Measurements from ENCODE around the gene POMP. TPM values are rescaled to one million over a fixed set of nuclear protein-coding genes. Genes with fewer than 3 reads are reported as not detected.

Gene POMP
- total RNA-seq, 4 donors from 2014 or later: 24.7 to 56.8 (median 44.0) TPM

DNA sequence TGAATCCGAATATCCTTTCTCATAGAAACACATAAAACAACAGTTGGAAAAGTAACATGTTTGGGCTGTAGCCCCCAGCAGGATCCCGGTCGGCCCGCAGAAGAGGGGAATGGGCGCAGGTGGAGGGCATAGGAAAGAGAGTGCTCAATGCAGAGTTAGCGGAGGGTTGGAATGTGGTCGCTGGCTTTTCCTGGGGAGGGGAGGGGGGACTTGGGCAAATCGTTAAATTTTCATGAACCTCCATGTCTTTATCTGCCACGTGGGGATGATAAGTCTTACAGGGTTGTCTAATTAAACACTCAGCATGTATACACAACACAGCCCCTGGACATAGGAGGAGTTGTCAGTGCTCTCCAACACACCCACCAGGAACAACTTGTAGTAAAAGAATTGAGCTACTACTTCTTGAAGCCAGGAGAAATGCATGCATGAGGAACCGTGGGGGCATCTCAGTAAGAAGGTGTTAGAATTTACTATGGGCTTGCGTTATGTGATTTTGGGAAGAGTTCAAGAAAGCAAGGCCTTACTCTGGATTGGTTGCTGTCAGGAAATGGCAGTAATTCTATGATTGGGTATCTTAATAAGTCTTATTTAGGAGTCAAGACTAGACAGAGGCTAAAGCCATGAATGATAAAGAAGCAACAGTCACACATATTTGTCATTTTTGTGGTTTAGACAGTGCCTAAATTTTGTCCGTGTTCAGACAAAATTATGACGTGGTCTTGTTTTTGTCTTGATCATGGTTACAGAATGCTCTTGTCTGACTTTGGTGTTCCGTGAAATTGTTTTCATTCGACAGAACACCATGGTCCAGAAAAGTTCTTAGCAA is 60.5 kb downstream of the POMP start:
- in situ Hi-C loops (cut with MboI; ENCODE audit: low pct_ligation_motif_present in 1 of 4, low pct_unique_long_range_greater_than_20kb in 1 of 4, low sequenced_read_pairs in 3 of 4) (no loop called here), intact Hi-C loops (cut with DNase I; ENCODE audit: low total_unique reads) (loop anchor here (2.0 kb wide), 1 partner anchor 63 kb away; no protein-coding TSS in a partner anchor)
- no peak for TF ChIP-seq POLR2AphosphoS5 (IDR thresholded peaks at IDR 0.05)
- TF ChIP-seq CTCF (IDR thresholded peaks at IDR 0.05): no peak
- Histone ChIP-seq H3K9me3 (no peaks in the 10 kb centered on the region), H3K36me3 (no peaks in the 10 kb centered on the region), H3K4me1 (peaks cover 0 to 31% (median 18%) of the 10 kb centered on the region in 4 donors), H3K4me3 (peak overlapping the region in 3 of 4 donors; percentile 41 to 63 (median 63)), H3K27me3 (no peaks in the 10 kb centered on the region), H3K27ac (peak overlapping the region; percentile 92 to 98 (median 92))
- WGBS, 2 donors (ENCODE audit: low coverage in 1 of 2): 35 to 42% methylated on average over 14 to 15 of the region's 15 CpGs
- DNase-seq: no peak

GRCh38 chr13:28723806-28724205 is 64.9 kb downstream of the POMP start:
- Histone ChIP-seq H3K27me3 (no peaks in the 10 kb centered on the region), H3K9me3 (no peaks in the 10 kb centered on the region), H3K36me3 (no peaks in the 10 kb centered on the region), H3K4me3 (no peak overlapping the region), H3K27ac (no peak overlapping the region), H3K4me1 (peaks cover 0 to 6% (median 0%) of the 10 kb centered on the region in 4 donors)
- DNase-seq: no peak
- in situ Hi-C loops (cut with MboI; ENCODE audit: low pct_ligation_motif_present in 1 of 4, low pct_unique_long_range_greater_than_20kb in 1 of 4, low sequenced_read_pairs in 3 of 4): no loop called here
- intact Hi-C loops (cut with DNase I; ENCODE audit: low total_unique reads): no loop called here
- WGBS, 2 donors (ENCODE audit: low coverage in 1 of 2): 97% methylated on average over 22 of the region's 22 CpGs; no CpG with 5 or more reads in 1 of the 2 donors
- TF ChIP-seq CTCF (IDR thresholded peaks at IDR 0.05) (no peak), POLR2A (IDR thresholded peaks at IDR 0.05) (no peak), POLR2AphosphoS5 (IDR thresholded peaks at IDR 0.05) (no peak), EP300 (IDR thresholded peaks at IDR 0.05; ENCODE audit: low read depth) (no peak)

DNA sequence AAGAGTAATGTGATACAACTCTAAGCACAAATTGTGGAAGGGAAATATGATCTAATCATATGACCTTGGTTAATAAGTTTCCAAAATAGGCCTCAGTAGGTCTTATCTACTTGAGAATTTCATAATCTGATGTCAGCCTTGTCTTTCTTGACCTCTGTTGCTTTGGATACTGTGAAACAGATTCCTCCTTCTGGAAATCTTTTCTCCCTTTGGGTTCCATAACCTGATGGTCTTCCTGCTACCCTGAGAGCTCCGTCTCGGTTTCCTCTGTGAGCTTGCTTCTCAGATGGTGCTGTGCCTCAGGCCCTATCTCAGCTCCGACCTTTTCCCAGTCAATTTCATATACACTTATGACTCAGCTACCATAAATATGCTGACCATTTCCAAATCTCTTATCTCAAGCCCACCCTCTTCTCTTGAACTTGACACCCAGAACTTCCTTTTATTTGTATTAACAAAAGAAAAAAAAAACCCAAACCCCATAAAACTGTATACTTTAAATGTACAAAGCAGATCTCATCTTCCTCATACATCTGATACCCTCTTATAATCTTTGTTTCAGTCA is 66.2 kb downstream of the POMP start:
- Histone ChIP-seq H3K4me3 (no peak overlapping the region), H3K27ac (no peak overlapping the region), H3K4me1 (no peaks in the 10 kb centered on the region), H3K36me3 (no peaks in the 10 kb centered on the region), H3K27me3 (no peaks in the 10 kb centered on the region), H3K9me3 (no peaks in the 10 kb centered on the region)
- TF ChIP-seq POLR2AphosphoS5 (IDR thresholded peaks at IDR 0.05) (no peak), EP300 (IDR thresholded peaks at IDR 0.05; ENCODE audit: low read depth) (no peak), CTCF (IDR thresholded peaks at IDR 0.05) (no peak), POLR2A (IDR thresholded peaks at IDR 0.05) (no peak)
- WGBS, 2 donors (ENCODE audit: low coverage in 1 of 2): 59 to 70% methylated on average over 3 of the region's 3 CpGs
- intact Hi-C loops (cut with DNase I; ENCODE audit: low total_unique reads) (no loop called here), in situ Hi-C loops (cut with MboI; ENCODE audit: low pct_ligation_motif_present in 1 of 4, low pct_unique_long_range_greater_than_20kb in 1 of 4, low sequenced_read_pairs in 3 of 4) (no loop called here)
- DNase-seq: no peak

Small RNAs within 50 kb of the gene (small RNA-seq; reads per million reads assigned to genes)
- gene RF00019: 0 reads per million in 4 donors
- 0 reads per million in 4 donors for gene RNU6-53P

Other genes starting within 250 kb of the POMP start
- 1 to 10 TPM; 2.6 to 8.4 (median 3.5) TPM for gene FLT1, start 164.0 kb upstream of the POMP start, total RNA-seq
- gene SLC46A3, start 59.8 kb downstream of the POMP start, total RNA-seq: 10 to 100 TPM in 3 of 4 donors, 1 to 10 TPM in 1; 6.4 to 65.8 (median 46.5) TPM
- under 1 TPM; 0.16 to 0.75 (median 0.24) TPM for gene MTUS2, start 161.2 kb downstream of the POMP start, total RNA-seq